HG03571 (cell line): ENCODE measurements around the gene NR4A1.

Experiments
- ATAC-seq: cut with Tn5 transposase; IDR thresholded peaks from one replicate; pipeline ENCODE4 v1.9.1; 2021; ENCODE audit not compliant: unreplicated experiment

The NR4A1 gene

GRCh38 chr12:52041035-52041434 lies 10.2 kb upstream of the NR4A1 start:
- ATAC-seq = no peak

- no peak for ATAC-seq
Observed at GRCh38 chr12:52041695-52042123, 9.5 kb upstream of the NR4A1 start.

GRCh38 chr12:52042706-52043385 lies 8.4 kb upstream of the NR4A1 start:
- ATAC-seq = no peak

GRCh38 chr12:52043386-52044212 lies 7.6 kb upstream of the NR4A1 start:
- no peak for ATAC-seq

- no peak for ATAC-seq
Observed at GRCh38 chr12:52044292-52044983, 6.8 kb upstream of the NR4A1 start.

GRCh38 chr12:52045794-52046199 lies 5.4 kb upstream of the NR4A1 start:
- no peak for ATAC-seq

GRCh38 chr12:52046859-52047258 lies 4.4 kb upstream of the NR4A1 start:
- ATAC-seq = no peak

- ATAC-seq = no peak
Observed at GRCh38 chr12:52049286-52049685, 2.0 kb upstream of the NR4A1 start.

- no peak for ATAC-seq
Observed at GRCh38 chr12:52049688-52050087, 1.6 kb upstream of the NR4A1 start.

- no peak for ATAC-seq
Observed at GRCh38 chr12:52050116-52050757, 1.0 kb upstream of the NR4A1 start.

GRCh38 chr12:52052468-52053186 lies 1.4 kb downstream of the NR4A1 start:
- ATAC-seq = no peak

- no peak for ATAC-seq
Observed at GRCh38 chr12:52053536-52054209, 2.4 kb downstream of the NR4A1 start.

- no peak for ATAC-seq
Observed at GRCh38 chr12:52054231-52054832, 3.1 kb downstream of the NR4A1 start.

- no peak for ATAC-seq
Observed at GRCh38 chr12:52054833-52055730, 3.8 kb downstream of the NR4A1 start.

GRCh38 chr12:52055731-52056711 lies 4.8 kb downstream of the NR4A1 start:
- ATAC-seq = no peak

- no peak for ATAC-seq
Observed at GRCh38 chr12:52056801-52057637, 5.8 kb downstream of the NR4A1 start.
